ENCODE measurements around the gene CAPZA1.

DNA sequence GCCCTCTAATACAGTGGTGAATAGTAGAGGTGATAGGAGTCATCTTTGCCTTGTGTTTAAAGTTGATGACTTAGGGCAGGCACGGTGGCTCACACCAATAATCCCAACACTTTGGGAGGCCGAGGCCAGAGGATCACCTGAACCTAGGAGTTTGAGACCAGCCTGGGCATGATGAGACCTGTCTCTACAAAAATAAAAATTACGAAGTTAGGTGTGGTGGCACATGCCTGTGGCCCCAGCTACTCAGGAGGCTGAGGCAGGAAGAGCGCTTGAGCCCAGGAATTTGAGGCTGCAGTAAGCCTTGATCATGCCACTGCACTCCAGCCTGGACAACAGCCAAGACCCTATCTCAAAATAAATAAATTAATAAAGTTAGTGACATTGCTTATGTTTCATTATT is 26.6 kb downstream of the CAPZA1 start:
- no peak for TF ChIP-seq POLR2A (IDR thresholded peaks at IDR 0.05)
- TF ChIP-seq, protein P1, sequence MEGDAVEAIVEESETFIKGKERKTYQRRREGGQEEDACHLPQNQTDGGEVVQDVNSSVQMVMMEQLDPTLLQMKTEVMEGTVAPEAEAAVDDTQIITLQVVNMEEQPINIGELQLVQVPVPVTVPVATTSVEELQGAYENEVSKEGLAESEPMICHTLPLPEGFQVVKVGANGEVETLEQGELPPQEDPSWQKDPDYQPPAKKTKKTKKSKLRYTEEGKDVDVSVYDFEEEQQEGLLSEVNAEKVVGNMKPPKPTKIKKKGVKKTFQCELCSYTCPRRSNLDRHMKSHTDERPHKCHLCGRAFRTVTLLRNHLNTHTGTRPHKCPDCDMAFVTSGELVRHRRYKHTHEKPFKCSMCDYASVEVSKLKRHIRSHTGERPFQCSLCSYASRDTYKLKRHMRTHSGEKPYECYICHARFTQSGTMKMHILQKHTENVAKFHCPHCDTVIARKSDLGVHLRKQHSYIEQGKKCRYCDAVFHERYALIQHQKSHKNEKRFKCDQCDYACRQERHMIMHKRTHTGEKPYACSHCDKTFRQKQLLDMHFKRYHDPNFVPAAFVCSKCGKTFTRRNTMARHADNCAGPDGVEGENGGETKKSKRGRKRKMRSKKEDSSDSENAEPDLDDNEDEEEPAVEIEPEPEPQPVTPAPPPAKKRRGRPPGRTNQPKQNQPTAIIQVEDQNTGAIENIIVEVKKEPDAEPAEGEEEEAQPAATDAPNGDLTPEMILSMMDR (IDR thresholded peaks at IDR 0.05): no peak

All from Peyer's patch (tissue), 4 donors.